Astrocyte of the spinal cord (primary cell): ENCODE results near the gene KCNAB2.

ENCODE experiments used
- DNase-seq: peaks from one replicate; pipeline ENCODE4 v3.0.0; 2011; ENCODE audit warnings: low read depth, low spot score
- H3K4me3 ChIP-seq: 2 replicates; pipeline ENCODE4 v1.5.1; 2011; ENCODE audit warnings: low read depth, mild to moderate bottlenecking, low read length, moderate library complexity
- CTCF ChIP-seq: IDR thresholded peaks from 2 replicates; pipeline ENCODE4 v1.5.1; 2012; ENCODE audit warnings: low read depth, mild to moderate bottlenecking, low read length, inconsistent platforms
- in situ Hi-C: cut with HindIII; loops from 2 replicates; pipeline ENCODE4 v1.10.0; 2017; ENCODE audit warnings: low sequenced_read_pairs

KCNAB2 gene

DNA sequence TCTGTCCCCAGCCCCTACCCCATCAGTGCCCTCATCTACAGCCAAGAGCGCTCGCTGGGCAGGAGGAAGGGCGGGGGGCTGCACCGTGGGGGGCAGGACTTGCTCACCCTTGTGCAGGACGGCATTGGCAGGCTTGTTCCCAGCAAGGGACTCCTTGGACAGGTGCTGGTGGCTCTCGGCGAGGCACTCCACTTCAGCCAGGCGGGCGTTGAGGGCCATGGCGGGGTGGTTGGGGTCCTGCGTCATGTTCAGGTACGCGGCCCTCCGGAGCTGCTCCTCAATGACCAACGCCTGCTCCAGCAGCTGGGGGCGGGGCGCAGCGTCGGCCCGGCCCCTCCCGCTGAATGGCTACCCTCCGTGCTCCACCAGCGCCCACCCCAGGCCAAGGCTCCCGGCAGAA lies 64.0 kb downstream of the KCNAB2 start:
- TF ChIP-seq CTCF = no peak
- DNase-seq = no peak
- no peak overlapping the region for H3K4me3 ChIP-seq
- in situ Hi-C loops = no loop called here

DNA sequence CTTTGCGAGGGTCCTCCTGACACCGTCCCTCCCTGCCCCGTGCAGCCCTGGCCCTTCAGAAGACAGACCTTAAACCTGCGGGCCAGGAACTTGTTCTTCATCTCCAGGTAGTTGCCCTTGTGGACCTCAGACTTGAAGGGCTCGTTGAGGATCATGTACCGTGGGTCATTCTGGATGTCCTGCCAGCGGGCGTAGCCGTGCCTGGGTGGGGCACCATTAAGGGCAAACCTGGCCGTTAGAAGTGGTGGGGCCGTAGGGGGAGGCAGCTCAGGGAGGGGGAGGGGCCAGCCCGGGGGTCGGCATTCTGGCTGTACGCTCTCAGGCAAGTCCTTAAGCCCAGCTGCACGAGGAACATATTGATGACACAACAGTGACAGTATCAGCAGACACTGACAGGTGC lies 64.6 kb downstream of the KCNAB2 start:
- no peak overlapping the region for H3K4me3 ChIP-seq
- DNase-seq = no peak
- in situ Hi-C loops = no loop called here
- no peak for TF ChIP-seq CTCF

- in situ Hi-C loops = no loop called here
- no peak for TF ChIP-seq CTCF
- no peak overlapping the region for H3K4me3 ChIP-seq
- no peak for DNase-seq
These were observed 65.9 kb downstream of the KCNAB2 start for GRCh38 chr1:6111571-6111970.

DNA sequence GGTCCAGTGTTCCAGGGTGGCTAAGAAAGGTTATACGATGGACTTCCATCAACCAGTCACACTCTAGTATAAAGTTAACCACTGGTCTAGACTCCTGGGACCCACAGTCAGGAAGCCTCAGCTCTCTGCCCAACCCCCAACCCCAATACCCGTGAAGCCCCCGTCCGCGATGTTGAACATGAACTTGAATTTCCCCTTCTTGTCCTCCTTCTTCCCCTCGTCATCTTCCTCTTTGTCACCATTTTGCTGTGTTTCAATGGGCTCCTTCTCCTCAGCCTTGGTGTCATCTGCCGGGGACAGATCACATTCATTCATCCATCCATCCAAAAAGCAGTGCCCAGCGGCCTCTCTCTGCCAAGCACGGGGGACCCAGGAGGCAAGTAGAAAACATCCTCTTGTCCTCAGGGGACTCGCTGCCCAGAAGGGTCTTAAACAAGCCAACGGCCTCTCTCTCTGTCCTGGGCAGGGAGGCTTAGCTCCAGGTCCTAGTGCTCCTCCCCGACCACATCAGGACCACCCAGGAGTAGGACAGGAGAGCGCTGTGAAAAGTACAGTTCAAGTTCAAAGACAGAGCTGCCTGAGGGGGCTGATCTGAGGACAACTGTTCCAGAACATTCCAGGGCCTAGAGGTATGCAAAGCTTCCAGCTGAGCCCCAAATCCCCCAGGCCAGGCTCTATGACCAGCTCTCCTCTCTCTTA lies 66.5 kb downstream of the KCNAB2 start:
- H3K4me3 ChIP-seq = no peak overlapping the region
- DNase-seq = no peak
- no peak for TF ChIP-seq CTCF
- in situ Hi-C loops = no loop called here

DNA sequence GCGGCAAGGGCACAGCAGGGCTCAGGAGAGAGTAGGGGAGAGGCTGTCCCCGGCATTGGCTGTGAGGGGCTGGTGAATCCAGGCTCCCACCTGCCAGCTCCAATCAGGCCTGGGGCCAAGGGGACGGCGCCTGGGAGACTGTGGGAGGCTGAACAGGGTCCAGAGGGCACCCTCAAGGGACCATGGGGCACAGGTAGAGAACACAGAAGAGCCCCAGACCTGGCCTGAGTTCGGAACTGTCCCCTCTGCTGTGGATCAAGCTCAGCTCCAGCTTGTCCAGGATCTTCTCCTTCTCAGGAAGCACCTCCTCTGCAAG lies 67.0 kb downstream of the KCNAB2 start:
- in situ Hi-C loops = no loop called here
- TF ChIP-seq CTCF = no peak
- H3K4me3 ChIP-seq = no peak overlapping the region
- no peak for DNase-seq

DNA sequence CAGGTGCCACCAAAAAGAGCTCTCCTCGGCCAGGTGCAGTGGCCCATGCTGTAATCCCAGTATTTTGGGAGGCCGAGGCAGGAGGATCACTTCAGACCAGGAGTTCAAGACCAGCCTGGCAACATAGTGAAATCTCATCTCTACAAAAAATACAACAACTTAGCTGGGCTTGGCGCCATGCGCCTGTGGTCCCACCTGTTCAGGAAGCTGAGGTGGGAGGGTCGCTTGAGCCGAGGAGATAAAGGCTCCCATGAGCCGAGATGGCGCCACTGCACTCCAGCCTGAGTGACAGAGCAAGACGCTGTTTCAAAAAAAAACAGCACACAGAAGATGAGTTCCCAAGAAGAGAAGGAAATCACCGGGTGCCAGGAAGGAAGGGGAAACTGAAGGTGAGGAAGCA lies 67.4 kb downstream of the KCNAB2 start:
- in situ Hi-C loops = no loop called here
- no peak overlapping the region for H3K4me3 ChIP-seq
- no peak for DNase-seq
- no peak for TF ChIP-seq CTCF

DNA sequence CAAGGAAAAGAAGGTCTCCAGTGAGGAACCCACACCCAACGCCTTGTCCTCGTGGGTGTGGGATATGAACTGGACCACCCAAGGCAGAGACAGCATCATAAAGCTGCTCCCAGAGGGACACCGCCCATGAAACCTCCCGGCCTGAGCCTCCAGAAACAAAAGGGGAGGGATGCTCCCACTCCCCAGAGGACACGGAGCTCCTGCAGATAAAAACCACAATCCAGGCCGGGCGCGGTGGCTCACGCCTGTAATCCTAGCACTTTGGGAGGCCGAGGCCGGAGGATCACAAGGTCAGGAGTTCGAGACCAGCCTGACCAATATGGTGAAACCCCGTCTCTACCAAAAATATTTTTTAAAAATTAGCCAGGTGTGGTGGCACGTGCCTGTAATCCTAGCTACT lies 68.1 kb downstream of the KCNAB2 start:
- H3K4me3 ChIP-seq = no peak overlapping the region
- TF ChIP-seq CTCF = no peak
- in situ Hi-C loops = no loop called here
- no peak for DNase-seq
